CD4-positive, alpha-beta T cell treated with Interleukin-10 for 1 hour (primary cell): ENCODE measurements around the gene TRIM25.

Experiments used
- DNase-seq: peaks from one replicate; pipeline ENCODE4 v3.0.0-alpha.2; 2020

TRIM25 gene

DNA sequence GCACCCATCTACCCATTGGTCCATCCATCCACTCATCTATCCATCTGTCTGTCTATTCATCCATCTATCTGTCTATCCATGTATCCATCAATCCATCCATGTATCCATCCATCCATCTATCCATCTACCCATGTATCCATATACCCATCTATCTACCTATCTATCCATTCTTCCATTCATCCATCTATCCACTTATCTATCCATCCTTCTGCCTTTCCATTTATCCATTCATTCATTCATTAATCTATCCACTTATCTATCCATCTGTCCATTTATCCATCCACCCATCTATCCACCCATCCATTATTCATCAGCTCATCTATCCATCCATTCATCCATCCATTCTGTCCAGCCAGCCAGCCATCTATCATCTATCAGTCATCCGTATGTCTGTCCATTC is 21.5 kb downstream of the TRIM25 start:
- DNase-seq: no peak

DNA sequence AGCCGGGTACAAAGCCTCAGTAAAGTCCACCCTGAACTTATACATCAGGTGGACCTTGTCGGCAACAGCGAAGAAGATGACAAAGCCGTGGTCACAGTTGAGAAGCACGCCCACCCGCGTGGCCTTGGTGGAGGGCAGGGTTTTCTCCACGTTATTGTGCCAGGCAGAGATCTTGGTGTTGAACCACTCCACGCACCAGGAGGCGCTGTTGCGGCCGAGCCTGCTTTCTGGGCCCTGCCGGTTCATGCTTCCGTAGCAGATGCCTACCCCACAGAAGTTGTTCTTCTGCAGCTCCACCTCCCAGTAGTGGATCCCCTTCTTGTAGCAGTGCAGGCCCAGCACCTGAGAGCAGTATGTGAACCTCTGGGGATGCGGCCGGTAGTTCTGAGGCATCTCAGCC is 22.1 kb downstream of the TRIM25 start:
- peak; percentile 52 for DNase-seq

DNA sequence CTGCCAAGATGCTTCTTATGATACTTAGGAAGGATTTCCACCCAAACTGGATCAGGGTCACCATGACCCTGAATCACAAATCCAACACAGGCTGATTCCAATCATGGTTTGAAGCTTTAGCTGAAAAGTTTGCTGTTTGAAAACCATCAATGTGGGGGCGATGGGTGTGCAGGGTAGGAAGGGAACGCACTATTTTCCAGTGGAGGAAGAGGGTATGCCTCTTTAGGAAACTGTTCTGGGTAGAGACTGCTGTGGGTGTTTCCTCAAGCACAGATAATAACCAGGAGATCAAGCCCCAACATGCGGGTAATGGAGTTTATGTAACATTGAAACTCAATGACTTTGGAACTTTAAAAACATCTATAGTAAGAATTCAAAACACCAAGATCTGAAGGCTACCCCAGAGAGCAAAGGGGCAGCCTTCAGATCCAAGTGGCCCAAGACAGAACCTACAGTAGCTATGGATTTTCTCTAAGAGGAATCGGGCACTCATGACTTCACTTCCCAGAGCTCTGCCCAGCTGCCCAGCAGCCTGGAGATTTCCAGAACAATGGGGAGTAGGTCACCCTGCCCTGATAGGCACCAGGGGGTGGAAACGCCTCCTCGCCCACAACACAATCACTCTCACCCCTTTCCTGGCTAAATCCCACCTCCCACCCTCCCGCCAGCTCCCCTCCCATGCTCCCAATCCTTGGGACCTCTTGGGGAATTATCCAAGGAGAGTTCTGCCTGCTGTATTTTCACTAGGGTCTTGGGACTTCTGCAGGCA is 22.8 kb downstream of the TRIM25 start:
- no peak for DNase-seq

DNA sequence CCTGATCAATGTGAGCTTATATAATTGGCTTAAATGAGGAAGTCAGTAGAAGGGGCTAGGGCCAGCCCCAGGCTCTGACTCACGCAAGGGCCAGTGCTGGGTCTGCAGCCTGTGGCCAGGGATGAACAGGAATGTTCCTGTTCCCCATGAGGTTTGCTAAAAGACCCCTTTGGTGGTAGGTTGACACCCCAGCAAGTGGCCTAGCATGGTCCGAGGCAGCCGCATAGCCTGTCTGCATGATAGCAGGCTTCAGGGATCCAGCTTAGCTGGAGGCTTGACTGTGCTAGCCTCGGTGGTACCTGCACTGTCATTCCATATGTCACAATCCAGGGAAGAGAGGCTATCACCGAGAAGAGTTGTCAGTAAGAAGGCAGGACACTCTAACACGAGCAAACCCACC is 23.5 kb downstream of the TRIM25 start:
- no peak for DNase-seq

DNA sequence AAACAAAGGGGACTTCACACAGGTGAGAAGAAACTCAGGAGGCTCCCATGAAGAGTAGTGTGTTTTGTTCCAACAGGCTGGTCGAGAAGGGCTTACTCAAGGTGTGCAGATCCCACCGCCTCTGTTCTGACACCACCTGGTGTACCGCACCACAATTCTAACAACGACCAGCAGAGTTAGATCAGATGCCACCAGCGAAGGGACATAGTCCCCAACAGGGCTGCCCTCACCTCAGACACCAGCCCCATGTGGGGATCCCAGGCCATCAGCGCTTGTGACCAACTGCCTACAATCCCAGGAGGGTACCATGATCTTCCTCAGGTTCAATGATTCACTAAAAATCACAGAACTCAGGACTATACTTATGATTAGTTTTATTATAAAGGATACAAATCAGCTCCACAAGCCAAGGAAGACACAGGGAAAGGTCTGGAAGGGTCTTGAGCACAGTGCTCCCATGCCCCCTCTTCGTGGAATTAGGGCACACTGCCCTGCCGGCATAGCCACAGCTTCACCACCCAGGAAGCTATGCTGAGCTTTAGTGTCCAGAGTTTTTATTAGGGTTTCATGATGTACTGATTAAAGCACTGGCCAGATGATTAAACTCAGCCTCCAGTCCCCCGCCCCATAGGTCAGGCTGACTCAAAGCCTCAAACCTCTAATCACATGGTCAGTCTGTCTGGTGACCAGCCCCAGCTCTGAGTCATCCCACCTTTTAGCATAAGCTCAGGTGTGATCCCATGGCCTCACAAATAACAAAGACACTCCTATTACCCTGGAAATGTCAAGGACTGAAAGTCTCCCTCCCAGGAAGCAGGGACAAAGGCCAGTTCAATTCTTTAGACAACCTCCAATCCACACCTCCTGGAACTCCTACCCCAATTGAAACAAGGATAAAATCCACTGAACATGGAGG is 26.0 kb downstream of the TRIM25 start:
- DNase-seq: no peak

DNA sequence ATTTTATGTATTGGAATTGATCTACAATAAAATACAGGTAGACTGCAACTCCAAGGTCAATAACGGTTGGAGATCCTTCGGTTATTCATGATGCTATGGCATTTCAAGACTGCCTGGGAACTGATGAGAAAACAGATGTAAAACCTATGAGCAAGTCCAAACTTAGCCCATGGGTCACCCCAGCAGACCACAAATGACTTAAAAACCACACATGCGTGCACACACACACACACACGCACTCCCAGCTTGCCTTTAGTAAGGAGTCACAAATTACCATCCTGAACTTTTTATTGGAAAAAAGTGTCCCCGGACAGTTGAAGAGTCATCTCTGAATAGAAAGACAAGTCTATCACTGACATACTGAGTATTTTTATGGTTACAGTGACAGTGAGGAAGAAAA is 26.7 kb downstream of the TRIM25 start:
- no peak for DNase-seq

DNA sequence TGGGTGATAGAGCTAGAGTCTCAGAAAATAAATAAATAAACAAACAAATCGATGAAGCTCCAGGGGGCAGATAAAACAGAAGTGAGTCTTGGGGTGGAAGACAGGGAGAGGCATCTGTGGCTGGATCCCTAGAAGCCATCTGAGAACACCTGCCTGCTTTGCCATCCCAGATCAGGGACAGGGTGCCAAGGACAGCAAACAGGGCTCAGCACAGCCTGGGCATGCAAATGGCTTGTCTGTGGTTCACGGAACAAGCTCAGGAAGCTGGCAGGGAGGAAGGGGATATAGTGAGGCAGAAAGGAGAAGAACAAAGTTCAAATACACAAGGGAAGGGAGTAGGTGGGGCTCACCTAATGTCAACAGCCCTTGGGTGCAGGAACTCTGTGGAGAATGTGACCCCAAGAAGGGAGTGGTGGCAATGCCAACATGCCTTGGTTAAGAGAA is 27.5 kb downstream of the TRIM25 start:
- DNase-seq: no peak

DNA sequence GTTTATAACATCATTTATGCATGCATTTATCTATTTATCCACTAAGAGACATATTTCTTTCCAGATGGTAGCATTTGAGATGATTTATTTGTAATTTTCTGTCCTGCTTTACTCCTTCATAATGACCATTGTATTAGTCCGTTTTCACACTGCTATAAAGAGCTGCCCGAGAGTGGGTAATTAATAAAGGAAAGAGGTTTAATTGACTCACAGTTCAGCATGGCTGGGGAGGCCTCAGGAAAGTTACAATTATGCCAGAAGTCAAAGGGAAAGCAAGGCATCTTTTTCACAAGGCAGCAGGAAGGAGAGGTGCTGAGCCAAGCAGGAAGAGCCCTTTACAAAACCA is 28.6 kb downstream of the TRIM25 start:
- DNase-seq: no peak

DNA sequence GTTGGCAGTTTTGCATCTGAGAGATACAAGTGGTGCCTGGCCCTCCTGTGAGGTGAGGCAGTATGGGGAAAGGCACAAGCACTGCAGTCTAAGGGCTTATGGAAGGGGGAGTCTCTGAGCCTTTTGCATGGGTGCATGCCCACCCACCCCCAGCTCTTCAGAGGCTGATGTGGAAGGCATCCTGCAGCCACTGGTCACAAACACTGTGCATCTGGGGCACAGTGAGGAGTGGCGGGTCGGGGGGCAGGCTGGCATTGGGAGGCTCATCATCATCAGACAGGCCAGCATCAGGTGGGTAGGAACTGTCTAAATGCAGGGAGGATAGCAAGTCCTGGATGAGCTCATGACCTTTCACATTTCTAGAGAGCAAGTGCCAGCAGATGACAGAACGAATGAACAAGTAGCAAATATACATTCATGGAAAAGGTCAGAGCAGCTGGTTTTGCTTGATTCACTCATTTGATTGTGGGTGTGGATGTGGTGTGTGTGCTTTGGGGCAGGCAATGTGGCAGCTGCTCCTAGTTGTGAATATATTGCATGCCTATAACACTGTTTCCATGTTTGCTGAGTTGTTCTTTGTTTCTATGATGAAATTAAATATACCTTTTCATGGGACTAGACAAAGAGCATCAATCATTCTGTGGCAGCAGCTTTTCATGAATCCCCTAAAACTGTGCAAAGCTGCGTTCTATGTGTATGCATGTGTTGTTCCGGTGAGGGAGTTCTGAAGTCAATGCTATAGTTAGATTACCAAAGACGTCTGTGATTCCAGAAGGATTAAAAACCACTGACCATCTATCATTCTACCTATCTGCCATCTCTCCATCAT is 29.2 kb downstream of the TRIM25 start:
- no peak for DNase-seq

DNA sequence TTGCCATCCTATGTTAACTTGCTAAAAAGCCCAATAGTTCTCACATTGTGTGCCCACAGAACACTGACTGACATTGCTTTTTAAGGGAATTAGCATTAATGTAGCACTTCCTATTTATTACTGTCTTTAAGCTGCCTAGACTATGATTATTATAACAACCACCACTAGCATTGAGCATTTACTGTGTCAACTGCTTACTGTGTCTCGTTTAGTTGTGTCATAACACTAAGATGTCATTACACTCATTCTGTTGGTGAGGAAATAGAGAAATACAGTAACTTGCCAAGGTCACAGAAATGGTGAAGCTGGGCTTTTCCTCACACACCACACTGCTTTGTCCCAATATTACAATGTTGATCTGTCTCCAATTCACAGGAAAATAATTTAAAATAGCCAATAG is 30.2 kb downstream of the TRIM25 start:
- DNase-seq: no peak

DNA sequence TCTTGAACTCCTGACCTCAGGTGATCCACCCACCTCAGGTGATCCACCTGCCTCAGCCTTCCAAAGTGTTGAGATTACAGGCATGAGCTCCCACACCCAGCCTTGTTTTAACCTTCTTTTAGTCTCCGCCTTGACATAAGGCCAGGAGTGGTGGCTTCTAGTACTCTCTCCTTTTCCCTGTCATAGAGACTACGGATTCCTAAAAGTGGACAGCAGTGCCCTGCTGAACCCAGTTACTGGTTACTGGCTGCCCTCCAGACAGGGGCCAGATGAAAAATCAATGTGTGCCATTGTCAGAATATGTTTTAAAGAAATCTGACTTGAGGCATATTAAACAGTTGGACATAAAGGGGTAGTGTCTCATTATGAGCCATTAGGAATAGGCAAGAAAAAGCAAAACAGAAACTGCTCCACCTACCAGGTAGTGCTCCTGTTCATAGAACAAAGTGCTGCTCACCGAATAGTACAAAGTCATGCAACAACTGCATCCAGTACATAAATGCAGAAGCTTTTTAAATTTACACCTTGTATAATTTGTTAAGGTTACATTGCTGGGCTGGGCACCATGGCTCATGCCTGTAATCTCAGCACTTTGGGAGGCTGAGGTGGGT is 32.1 kb downstream of the TRIM25 start:
- DNase-seq: no peak

DNA sequence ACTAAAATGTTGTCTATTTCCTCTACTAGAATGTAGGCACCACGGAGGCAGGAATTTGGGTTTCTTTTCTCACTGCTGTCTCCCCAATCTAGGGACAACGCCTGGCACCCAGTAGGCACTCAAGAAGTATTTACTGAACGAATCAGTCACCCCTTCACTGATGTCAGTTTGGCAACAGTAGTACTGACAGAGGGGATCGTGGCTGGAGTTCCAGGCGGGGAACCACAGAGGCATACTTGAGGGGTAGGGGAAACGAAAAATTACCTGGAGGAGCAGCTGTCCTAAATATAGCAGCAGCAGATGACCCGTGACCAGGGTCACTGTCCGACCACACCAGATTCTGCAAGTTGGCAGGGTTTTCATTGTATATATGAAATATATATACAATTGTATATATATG is 33.3 kb downstream of the TRIM25 start:
- DNase-seq: no peak

DNA sequence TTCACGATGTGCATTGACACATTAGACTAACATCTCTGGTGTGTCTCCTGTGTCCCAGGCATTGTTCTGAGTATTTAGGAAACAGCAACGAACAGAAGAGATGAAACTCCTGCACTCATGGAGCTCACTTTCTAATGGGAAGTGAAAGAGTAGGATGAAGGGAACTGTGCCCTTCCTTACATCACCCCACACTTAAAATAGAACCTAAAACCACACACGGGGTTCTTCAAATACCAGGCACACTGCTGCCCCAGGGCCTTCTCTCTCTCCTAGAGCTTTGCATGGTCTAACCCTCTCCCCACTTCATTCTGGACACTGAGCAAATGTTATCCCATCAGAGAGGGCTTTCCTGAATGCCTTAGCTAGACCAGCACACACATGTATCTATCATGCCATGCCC is 33.7 kb downstream of the TRIM25 start:
- DNase-seq: no peak

DNA sequence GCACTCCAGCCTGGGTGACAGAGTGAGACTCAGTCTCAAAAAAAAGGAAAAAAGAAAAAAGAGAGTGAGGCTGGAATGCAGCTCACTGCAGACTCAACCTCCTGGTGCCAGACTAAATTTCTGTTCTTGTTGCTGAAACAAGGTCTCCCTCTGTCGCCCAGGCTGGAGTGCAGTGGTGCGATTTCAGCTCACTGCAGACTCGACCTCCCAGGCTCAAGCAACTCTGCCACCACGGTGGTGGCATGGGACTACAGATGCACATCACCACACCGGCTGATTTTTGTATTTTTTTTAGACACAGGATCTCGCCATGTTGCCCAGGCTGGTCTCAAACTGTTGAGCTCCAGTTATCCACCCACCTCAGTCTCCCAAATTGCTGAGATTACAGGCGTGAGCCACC is 34.6 kb downstream of the TRIM25 start:
- DNase-seq: no peak

DNA sequence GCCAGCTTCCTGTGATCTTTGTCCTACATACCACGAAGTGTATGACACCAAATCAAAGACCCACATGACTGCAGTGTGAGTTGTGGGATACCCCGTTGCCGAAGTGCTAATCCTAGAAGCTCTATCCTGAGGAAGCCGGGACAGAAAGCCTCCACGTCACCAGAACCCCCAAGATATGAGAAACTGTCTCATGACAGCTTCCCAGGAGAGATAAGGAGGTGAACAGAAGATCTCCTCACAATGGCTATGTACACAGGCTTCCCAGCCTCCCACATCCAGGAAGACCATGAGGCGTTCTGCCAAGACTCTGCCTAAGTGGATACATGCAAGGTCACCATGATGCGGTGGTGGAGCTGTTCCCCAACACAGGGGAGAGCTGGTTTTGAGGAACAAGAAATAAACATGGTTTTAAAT is 37.1 kb downstream of the TRIM25 start:
- DNase-seq: no peak

DNA sequence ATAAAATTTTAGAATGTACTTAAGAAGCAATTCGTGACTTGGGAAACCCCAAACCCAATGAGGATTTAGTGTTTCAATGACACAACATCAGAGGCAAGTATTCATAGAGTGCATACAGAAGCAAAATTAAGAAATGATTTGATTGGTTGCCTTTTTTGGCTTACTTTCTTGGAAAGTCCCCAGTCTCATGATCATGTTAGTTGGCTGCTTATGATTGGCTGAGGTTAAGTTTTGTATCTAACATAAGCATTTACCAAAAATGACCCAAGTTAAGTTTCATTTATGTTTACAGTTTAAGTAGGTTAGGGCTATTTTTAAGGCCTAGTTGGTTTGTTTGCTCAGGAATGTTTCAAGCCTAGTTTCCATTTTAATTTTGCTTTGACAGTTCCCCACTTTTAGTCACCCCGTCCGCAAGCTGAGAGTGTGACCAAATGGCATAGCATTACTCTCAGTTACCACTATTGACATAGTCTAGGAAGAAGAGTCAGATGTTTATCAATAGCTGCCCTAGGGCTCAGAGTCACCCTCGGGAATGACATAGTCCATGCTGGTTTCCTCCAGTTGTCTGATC is 43.7 kb downstream of the TRIM25 start:
- DNase-seq: no peak

DNA sequence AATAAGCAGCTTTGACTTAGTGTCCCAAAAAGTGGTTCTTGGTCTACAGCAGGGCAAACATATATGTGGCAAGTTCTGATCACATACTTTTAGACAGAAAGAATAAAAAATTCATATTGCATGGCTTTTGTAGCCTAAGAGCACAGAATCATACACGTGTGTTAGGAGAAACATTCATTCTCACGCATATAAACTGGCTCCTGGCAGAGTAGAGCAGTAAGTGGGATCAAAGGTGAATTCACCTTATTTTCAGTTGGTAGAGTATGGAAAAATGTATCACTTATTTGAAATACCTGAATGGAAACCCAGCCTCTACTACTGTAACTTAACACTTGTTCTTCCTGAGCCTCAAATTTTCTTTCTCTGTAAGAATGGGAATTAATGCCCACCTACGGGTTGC is 45.1 kb downstream of the TRIM25 start:
- no peak for DNase-seq

DNA sequence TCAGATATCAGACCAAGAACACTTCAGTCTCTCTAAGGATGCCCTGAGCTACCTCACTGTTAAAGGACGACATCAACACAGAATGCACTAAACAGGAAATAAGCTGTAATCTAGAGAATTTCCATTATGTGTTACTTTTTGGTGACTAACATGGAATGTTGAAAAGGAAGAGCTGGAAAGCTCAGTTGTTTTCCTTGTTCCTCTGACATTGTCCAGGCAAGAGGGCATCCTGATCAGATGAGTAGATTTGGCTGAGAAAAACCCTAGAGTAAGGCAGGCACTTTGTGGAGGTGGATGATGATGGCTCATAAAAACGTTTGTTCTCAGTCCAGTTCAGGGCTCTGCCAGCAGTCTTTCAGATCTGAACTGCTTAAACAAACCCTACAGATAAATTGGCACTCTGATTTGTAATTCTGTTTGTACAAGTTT is 45.9 kb downstream of the TRIM25 start:
- no peak for DNase-seq

DNA sequence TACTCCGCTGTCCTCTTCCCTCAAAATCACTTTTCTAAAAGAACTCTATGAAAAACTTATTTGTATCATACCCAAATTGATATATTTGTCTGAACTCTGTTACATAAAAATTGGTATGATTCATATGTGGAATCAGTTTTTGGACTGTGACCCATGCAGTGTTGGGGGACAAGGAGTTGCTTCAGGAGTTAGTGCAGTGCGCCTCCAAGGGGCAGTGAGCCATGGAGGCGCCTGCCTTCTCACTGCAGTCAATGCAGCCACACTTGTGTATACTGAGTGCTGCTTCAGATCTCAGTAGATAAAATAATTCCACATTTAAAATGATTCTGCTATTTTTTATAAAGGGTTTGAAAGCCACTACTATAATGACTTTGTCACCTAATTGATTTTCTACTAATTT is 47.4 kb downstream of the TRIM25 start:
- peak; percentile 11 for DNase-seq

DNA sequence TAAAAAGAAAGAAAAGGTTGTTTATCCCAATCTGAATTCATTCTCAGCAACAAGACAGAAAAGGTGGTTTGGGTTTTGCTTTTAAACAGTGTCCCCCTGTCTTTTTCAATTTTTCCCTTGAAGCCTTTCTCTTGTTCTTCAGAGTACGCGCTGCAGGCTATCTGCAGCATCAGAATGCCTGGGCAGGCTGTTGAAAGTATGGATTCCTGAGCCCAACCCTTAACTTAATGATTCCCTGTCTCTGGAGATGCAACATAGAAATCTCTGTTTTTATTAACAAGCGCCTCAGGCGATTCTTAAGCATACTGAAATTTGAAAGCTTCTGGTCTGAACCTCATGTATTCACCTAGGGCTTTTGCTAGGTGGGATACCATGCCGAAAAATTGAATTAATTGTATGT is 47.8 kb downstream of the TRIM25 start:
- DNase-seq: no peak

DNA sequence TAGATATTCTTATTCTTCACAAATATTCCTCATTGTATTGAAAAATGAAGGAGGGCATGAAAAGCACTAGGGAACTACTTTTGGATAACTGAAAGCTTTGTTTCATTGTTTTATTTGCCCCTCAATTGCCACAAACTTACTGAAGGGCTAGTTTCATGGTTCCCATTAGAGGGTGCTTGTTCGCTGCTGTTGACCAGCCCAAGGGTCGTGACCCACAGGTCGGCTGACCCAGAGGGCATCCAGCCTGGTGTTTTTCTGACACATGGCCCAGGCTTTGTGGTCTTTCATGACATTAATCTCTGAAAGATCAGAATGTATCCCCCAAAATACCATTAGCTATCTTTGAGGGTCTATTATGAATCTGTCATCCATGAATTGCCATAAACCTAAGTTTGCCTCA is 49.9 kb downstream of the TRIM25 start:
- no peak for DNase-seq

DNA sequence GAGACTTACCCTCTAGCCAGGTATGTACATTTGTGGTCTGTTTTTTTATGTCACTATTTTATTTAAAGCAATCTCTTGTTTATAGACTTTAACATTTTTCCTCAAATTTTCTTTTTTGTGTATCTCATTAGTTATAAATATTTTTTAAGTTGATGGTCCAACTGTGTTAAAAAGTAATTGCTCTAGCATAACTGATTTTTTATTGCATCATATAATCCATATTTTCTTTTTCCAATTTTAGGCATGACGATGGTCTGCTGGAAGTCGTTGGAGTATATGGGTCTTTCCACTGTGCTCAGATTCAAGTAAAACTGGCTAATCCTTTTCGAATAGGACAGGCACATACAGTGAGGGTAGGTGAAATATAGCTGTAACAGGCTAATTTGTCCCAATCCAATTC is 52.0 kb downstream of the TRIM25 start:
- no peak for DNase-seq

DNA sequence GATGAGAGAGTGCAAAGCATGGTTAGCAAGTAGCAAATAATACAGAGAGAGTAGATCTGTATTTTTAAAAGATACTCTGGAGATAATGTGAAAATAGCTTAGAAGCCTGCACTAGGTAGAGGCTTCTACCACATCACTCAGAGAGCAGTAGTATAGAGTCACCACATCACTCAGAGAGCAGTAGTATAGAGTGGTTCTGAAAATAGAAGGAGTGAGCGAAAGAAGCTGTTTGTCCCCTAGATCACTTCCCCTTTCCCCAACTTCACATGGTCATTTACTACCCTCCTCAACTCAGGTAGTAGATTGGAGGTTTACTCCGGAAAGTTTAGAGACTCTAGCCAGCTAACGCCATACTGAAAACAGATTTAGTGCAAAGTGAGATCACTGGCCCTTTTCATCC is 62.8 kb downstream of the TRIM25 start:
- DNase-seq: no peak
